H1 (cell line): Measurements from ENCODE around the gene GRIA1.

ENCODE experiments used
- EZH2 ChIP-seq: fragments of 200-600 bp; sonication (generic); IDR thresholded peaks from 2 replicates; pipeline ENCODE4 v1.7.1; 2012; ENCODE audit warnings: low read depth, mild to moderate bottlenecking, moderate library complexity, low read length, inconsistent platforms; ENCODE audit not compliant: severe bottlenecking
- FOSL1 ChIP-seq: IDR thresholded peaks from 2 replicates; pipeline ENCODE4 v1.6.1; 2011; ENCODE audit warnings: mild to moderate bottlenecking, low read depth, low read length, moderate library complexity; ENCODE audit not compliant: insufficient read depth
- KDM5A ChIP-seq: fragments of 200-600 bp; IDR thresholded peaks from 2 replicates; pipeline ENCODE4 v1.7.1; 2012; ENCODE audit warnings: mild to moderate bottlenecking, low read length, inconsistent platforms, mixed read lengths
- POLR2A ChIP-seq, 2 experiments: IDR thresholded peaks; 1 replicate in 1 of 2; 2 replicates in 1 of 2; pipeline ENCODE4 v1.6.1; 2011; ENCODE audit warnings: low read depth in 2 of 2, low read length in 2 of 2, mild to moderate bottlenecking in 2 of 2; ENCODE audit errors: control extremely low read depth in 1 of 2
- RAD21 ChIP-seq, 2 experiments: IDR thresholded peaks in 1 of 2; conservative IDR thresholded peaks in 1 of 2; 2 replicates each; pipeline ENCODE4 v1.6.1; 2011; ENCODE audit warnings: low read depth in 2 of 2, low read length in 2 of 2, improper control_type of control experiment in 1 of 2, inconsistent platforms in 1 of 2, mild to moderate bottlenecking in 1 of 2, moderate library complexity in 1 of 2
- RBBP5 ChIP-seq: IDR thresholded peaks from 2 replicates; pipeline ENCODE4 v1.7.1; 2012; ENCODE audit warnings: low read depth, mild to moderate bottlenecking, inconsistent platforms, low read length, moderate library complexity, borderline replicate concordance
- RNF2 ChIP-seq: fragments of 200-900, 300-1000 bp; sonication (generic); IDR thresholded peaks from 2 replicates; pipeline ENCODE4 v1.7.1; 2016; ENCODE audit warnings: borderline replicate concordance, low read depth, mild to moderate bottlenecking, antibody characterized with exemption, low read length; ENCODE audit not compliant: poor library complexity, severe bottlenecking; ENCODE audit errors: missing control alignments
- TBP ChIP-seq: IDR thresholded peaks from 2 replicates; pipeline ENCODE4 v1.6.1; 2011; ENCODE audit warnings: low read depth, low read length, improper control_type of control experiment
- ZNF274 ChIP-seq: IDR thresholded peaks from 2 replicates; pipeline ENCODE4 v1.7.0; 2012; ENCODE audit warnings: low read length, borderline replicate concordance; ENCODE audit errors: extremely low read depth
- TF ChIP-seq, protein P1 (sequence below), 3 experiments: IDR thresholded peaks; 1 replicate in 2 of 3; 2 replicates in 1 of 3; pipeline versions ENCODE4 v1.5.1 to v1.6.1; 2011; ENCODE audit warnings: low read length in 3 of 3, mild to moderate bottlenecking in 3 of 3, inconsistent platforms in 2 of 3, low read depth in 1 of 3, moderate library complexity in 1 of 3; ENCODE audit not compliant: insufficient read depth in 1 of 3; ENCODE audit errors: control extremely low read depth in 1 of 3
- TF ChIP-seq, protein P2 (sequence below): IDR thresholded peaks from 2 replicates; pipeline ENCODE4 v1.6.1; 2012; ENCODE audit warnings: inconsistent platforms

DNA sequence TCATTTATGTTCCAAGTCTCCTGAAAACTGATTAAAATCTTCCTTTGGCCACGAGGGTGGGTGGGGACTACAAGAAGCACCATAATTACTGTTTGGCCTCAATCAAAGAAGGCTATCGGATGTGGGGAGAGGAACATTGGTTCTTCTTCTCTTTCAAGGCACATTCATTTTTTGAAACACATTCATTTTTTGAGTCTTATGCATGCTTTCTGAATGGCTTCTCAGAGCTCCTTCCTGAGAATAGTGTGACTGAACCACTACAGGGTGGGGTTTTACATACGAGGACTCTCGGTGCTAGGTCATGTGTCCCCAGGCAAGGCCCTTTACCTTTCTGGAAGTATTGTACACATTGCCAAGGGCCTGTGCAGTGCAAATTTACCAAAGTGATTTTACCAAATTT lies 7.0 kb upstream of the GRIA1 start:
- TF ChIP-seq ZNF274 (no peak), KDM5A (no peak), POLR2A (IDR thresholded peaks at IDR 0.05; ENCODE audit: control extremely low read depth in 1 of 2, low read depth in 2 of 2, low read length in 2 of 2) (no peak), RAD21 (IDR thresholded peaks at IDR 0.05 in 1 of 2, conservative IDR thresholded peaks at IDR 0.05 in 1 of 2; ENCODE audit: low read depth in 2 of 2, low read length in 2 of 2) (no peak), EZH2 (no peak), RNF2 (no peak), TBP (no peak), RBBP5 (no peak), FOSL1 (no peak)
- TF ChIP-seq, protein P1, sequence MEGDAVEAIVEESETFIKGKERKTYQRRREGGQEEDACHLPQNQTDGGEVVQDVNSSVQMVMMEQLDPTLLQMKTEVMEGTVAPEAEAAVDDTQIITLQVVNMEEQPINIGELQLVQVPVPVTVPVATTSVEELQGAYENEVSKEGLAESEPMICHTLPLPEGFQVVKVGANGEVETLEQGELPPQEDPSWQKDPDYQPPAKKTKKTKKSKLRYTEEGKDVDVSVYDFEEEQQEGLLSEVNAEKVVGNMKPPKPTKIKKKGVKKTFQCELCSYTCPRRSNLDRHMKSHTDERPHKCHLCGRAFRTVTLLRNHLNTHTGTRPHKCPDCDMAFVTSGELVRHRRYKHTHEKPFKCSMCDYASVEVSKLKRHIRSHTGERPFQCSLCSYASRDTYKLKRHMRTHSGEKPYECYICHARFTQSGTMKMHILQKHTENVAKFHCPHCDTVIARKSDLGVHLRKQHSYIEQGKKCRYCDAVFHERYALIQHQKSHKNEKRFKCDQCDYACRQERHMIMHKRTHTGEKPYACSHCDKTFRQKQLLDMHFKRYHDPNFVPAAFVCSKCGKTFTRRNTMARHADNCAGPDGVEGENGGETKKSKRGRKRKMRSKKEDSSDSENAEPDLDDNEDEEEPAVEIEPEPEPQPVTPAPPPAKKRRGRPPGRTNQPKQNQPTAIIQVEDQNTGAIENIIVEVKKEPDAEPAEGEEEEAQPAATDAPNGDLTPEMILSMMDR (IDR thresholded peaks at IDR 0.05; ENCODE audit: control extremely low read depth in 1 of 3, insufficient read depth in 1 of 3, low read depth in 1 of 3, low read length in 3 of 3): no peak
- TF ChIP-seq, protein P2, sequence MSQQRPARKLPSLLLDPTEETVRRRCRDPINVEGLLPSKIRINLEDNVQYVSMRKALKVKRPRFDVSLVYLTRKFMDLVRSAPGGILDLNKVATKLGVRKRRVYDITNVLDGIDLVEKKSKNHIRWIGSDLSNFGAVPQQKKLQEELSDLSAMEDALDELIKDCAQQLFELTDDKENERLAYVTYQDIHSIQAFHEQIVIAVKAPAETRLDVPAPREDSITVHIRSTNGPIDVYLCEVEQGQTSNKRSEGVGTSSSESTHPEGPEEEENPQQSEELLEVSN: no peak
